SK-N-MC (cell line): Measurements from ENCODE around the gene CREB3L4.
A peak's percentile ranks its signal among the peaks of the same experiment; 100 is the strongest.

Experiments
- DNase-seq: peaks from one replicate; pipeline ENCODE4 v3.0.0-alpha.2; 2011; ENCODE audit warnings: low read depth, low spot score
- H3K27ac ChIP-seq: fragments of 200-600 bp; sonication (generic); 2 replicates; pipeline ENCODE4 v1.5.1; 2016; ENCODE audit warnings: mixed run types
- H3K36me3 ChIP-seq: fragments of 200-600 bp; sonication (generic); 2 replicates; pipeline ENCODE4 v1.6.1; 2017; ENCODE audit warnings: antibody characterized with exemption, low read length, mixed read lengths; ENCODE audit not compliant: insufficient read depth
- H3K4me3 ChIP-seq: fragments of 200-600 bp; sonication (generic); 2 replicates; pipeline ENCODE4 v1.5.1; 2016
- H3K9ac ChIP-seq: fragments of 200-600 bp; sonication (generic); 2 replicates; pipeline ENCODE4 v1.8.0; 2017; ENCODE audit warnings: mixed run types, mixed read lengths; ENCODE audit not compliant: insufficient read length
- H3K9me3 ChIP-seq: fragments of 200-600 bp; sonication (generic); 2 replicates; pipeline ENCODE4 v1.6.1; 2017; ENCODE audit warnings: low read depth, mild to moderate bottlenecking, antibody characterized with exemption, low read length, moderate library complexity, mixed read lengths
- EZH2 ChIP-seq: fragments of 200-600 bp; sonication (generic); IDR thresholded peaks from one replicate; pipeline ENCODE4 v1.6.1; 2017; ENCODE audit warnings: antibody characterized with exemption
- FOXP2 ChIP-seq: optimal IDR thresholded peaks from 2 replicates; pipeline ENCODE3; 2011; ENCODE audit warnings: mild to moderate bottlenecking, moderate library complexity; ENCODE audit not compliant: insufficient read depth; ENCODE audit errors: extremely low read length, control extremely low read depth
- POLR2AphosphoS5 ChIP-seq: IDR thresholded peaks from 2 replicates; pipeline ENCODE4 v1.6.1; 2012; ENCODE audit warnings: mild to moderate bottlenecking, low read depth, low read length, borderline replicate concordance

Gene CREB3L4

GRCh38 chr1:153984123-153984894 is 16.6 kb downstream of the CREB3L4 start:
- H3K27ac ChIP-seq: no peak overlapping the region

GRCh38 chr1:153985341-153985912 is 17.7 kb downstream of the CREB3L4 start:
- H3K9me3 ChIP-seq: no peaks in the 10 kb centered on the region
- no peaks in the 10 kb centered on the region for H3K36me3 ChIP-seq
- no peak for TF ChIP-seq EZH2
- TF ChIP-seq POLR2AphosphoS5: no peak
- no peak for TF ChIP-seq FOXP2
- no peak overlapping the region for H3K27ac ChIP-seq
- H3K9ac ChIP-seq: peak overlapping the region; percentile 73
- H3K4me3 ChIP-seq: peak overlapping the region; percentile 86
- no peak for DNase-seq

More at GRCh38 chr1:153984123-153984894, 16.6 kb downstream of the CREB3L4 start:
- no peaks in the 10 kb centered on the region for H3K9me3 ChIP-seq
- H3K9ac ChIP-seq: peak overlapping the region; percentile 73
- no peak for DNase-seq
- no peak for TF ChIP-seq FOXP2
- TF ChIP-seq POLR2AphosphoS5: no peak
- TF ChIP-seq EZH2: no peak
- no peak overlapping the region for H3K4me3 ChIP-seq
- H3K36me3 ChIP-seq: no peaks in the 10 kb centered on the region

GRCh38 chr1:153985941-153986761 is 18.4 kb downstream of the CREB3L4 start, which contains the start of gene RAB13:
Gene RAB13, minus strand, starts transcription at chr1:153986339. Its CDS starts 103 bp downstream, at chr1:153986236.
- H3K36me3 ChIP-seq: peaks cover 3% of the 10 kb centered on the region
- DNase-seq: no peak
- TF ChIP-seq FOXP2: no peak
- no peak for TF ChIP-seq EZH2
- no peak for TF ChIP-seq POLR2AphosphoS5
- H3K9ac ChIP-seq: peak within 1 kb of the TSS; percentile 81
- no peaks in the 10 kb centered on the region for H3K9me3 ChIP-seq
- H3K4me3 ChIP-seq: peak within 1 kb of the TSS; percentile 86
- H3K27ac ChIP-seq: peak within 1 kb of the TSS; percentile 79

DNA sequence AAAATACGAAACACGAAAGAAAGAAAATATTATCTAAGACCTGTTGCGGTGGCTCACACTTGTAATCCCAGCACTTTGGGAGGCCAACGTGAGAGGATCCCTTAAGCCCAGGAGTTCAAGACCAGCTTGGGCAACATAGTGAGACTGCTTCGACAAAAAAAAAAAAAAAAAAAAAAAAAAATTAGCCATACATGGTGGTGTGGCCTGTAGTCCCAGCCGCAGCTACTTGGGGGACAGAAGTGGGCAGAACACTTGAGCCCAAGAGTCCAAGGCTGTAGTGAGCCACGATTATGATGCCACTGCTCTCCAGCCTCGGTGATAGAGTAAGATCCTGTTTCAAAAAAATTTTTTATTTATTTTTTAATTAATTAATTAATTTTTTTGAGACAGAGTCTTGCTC is 19.9 kb downstream of the CREB3L4 start:
- H3K4me3 ChIP-seq: no peak overlapping the region
- H3K9me3 ChIP-seq: no peaks in the 10 kb centered on the region
- H3K27ac ChIP-seq: no peak overlapping the region
- TF ChIP-seq FOXP2 (no peak), POLR2AphosphoS5 (no peak), EZH2 (no peak)
- no peak overlapping the region for H3K9ac ChIP-seq
- DNase-seq: no peak
- peaks cover 17% of the 10 kb centered on the region for H3K36me3 ChIP-seq

- H3K9ac ChIP-seq: peak within 1 kb of the TSS; percentile 94
- peak; percentile 94 for DNase-seq
- H3K36me3 ChIP-seq: peaks cover 46% of the 10 kb centered on the region
- peak; percentile 100 for TF ChIP-seq POLR2AphosphoS5
- TF ChIP-seq EZH2: no peak
- no peaks in the 10 kb centered on the region for H3K9me3 ChIP-seq
- peak within 1 kb of the TSS; percentile 81 for H3K27ac ChIP-seq
- peak within 1 kb of the TSS; percentile 93 for H3K4me3 ChIP-seq
These were observed 22.9 kb downstream of the CREB3L4 start, which contains the start of gene RPS27 for GRCh38 chr1:153990468-153991150. Gene RPS27, plus strand, starts transcription at chr1:153990762. Its CDS starts 35 bp downstream, at chr1:153990797.

- Histone ChIP-seq H3K4me3 (peak overlapping the region; percentile 93), H3K36me3 (peaks cover 47% of the 10 kb centered on the region), H3K9ac (peak overlapping the region; percentile 94), H3K9me3 (no peaks in the 10 kb centered on the region), H3K27ac (peak overlapping the region; percentile 81)
- TF ChIP-seq POLR2AphosphoS5 (no peak), FOXP2 (no peak), EZH2 (no peak)
- no peak for DNase-seq
These were observed 23.5 kb downstream of the CREB3L4 start for GRCh38 chr1:153991151-153991630.

- Histone ChIP-seq H3K9me3 (no peaks in the 10 kb centered on the region), H3K27ac (peak overlapping the region; percentile 81), H3K36me3 (peaks cover 47% of the 10 kb centered on the region), H3K9ac (peak overlapping the region; percentile 94), H3K4me3 (peak overlapping the region; percentile 93)
- TF ChIP-seq FOXP2: no peak
- TF ChIP-seq EZH2: no peak
- no peak for TF ChIP-seq POLR2AphosphoS5
- no peak for DNase-seq
These were observed 24.1 kb downstream of the CREB3L4 start for GRCh38 chr1:153991806-153992205.

GRCh38 chr1:153995202-153995601 is 27.5 kb downstream of the CREB3L4 start:
- TF ChIP-seq EZH2 (no peak), FOXP2 (no peak), POLR2AphosphoS5 (no peak)
- Histone ChIP-seq H3K9ac (no peak overlapping the region), H3K4me3 (no peak overlapping the region), H3K36me3 (peaks cover 47% of the 10 kb centered on the region), H3K27ac (peak overlapping the region; percentile 60), H3K9me3 (no peaks in the 10 kb centered on the region)
- DNase-seq: no peak
